NB4 (cell line): ENCODE measurements around the gene HOXC4.

Experiments
- POLR2A ChIP-seq: IDR thresholded peaks from 2 replicates; pipeline ENCODE4 v1.6.1; 2011; ENCODE audit warnings: mild to moderate bottlenecking; ENCODE audit not compliant: insufficient read length; ENCODE audit errors: extremely low read depth
- TF ChIP-seq, protein P1 (sequence below): IDR thresholded peaks from one replicate; pipeline ENCODE4 v1.5.1; 2012; ENCODE audit warnings: low read depth, low read length
- TF ChIP-seq, protein P2 (sequence below): IDR thresholded peaks from 2 replicates; pipeline ENCODE4 v1.6.1; 2011; ENCODE audit warnings: low read depth, low read length

DNA sequence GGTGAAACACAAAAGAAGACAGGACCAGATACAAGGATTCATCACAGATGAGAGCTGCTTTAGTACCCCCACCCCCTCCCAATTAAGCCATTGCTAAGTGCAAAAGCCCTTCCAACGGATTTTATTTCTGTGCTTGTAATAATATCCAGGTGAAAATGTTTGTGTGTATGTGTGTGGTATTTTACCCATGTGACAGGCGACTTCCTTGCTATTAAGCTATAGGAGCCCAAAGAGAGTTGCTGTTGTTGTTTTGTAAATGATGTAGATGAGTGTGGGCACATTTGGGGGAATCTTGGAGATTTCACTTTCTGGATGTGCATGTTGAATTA is 3.2 kb upstream of the HOXC4 start:
- TF ChIP-seq POLR2A: no peak
- TF ChIP-seq, protein P1, sequence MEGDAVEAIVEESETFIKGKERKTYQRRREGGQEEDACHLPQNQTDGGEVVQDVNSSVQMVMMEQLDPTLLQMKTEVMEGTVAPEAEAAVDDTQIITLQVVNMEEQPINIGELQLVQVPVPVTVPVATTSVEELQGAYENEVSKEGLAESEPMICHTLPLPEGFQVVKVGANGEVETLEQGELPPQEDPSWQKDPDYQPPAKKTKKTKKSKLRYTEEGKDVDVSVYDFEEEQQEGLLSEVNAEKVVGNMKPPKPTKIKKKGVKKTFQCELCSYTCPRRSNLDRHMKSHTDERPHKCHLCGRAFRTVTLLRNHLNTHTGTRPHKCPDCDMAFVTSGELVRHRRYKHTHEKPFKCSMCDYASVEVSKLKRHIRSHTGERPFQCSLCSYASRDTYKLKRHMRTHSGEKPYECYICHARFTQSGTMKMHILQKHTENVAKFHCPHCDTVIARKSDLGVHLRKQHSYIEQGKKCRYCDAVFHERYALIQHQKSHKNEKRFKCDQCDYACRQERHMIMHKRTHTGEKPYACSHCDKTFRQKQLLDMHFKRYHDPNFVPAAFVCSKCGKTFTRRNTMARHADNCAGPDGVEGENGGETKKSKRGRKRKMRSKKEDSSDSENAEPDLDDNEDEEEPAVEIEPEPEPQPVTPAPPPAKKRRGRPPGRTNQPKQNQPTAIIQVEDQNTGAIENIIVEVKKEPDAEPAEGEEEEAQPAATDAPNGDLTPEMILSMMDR: no peak
- TF ChIP-seq, protein P2, sequence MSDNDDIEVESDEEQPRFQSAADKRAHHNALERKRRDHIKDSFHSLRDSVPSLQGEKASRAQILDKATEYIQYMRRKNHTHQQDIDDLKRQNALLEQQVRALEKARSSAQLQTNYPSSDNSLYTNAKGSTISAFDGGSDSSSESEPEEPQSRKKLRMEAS: no peak
